Parietal lobe (tissue), 1 donor: ENCODE results near the gene CLIP2. TPM values are rescaled to one million over a fixed set of nuclear protein-coding genes. Genes with fewer than 3 reads are reported as not detected.

Experiments used
- total RNA-seq: library from RNA; depleted of rRNA; stranded (reverse); fragments of >200 nt; gene quantifications from one replicate; pipeline ENCODE4 v1.2.3, GENCODE V29; 2014

CLIP2 gene
- total RNA-seq: 178 TPM

DNA sequence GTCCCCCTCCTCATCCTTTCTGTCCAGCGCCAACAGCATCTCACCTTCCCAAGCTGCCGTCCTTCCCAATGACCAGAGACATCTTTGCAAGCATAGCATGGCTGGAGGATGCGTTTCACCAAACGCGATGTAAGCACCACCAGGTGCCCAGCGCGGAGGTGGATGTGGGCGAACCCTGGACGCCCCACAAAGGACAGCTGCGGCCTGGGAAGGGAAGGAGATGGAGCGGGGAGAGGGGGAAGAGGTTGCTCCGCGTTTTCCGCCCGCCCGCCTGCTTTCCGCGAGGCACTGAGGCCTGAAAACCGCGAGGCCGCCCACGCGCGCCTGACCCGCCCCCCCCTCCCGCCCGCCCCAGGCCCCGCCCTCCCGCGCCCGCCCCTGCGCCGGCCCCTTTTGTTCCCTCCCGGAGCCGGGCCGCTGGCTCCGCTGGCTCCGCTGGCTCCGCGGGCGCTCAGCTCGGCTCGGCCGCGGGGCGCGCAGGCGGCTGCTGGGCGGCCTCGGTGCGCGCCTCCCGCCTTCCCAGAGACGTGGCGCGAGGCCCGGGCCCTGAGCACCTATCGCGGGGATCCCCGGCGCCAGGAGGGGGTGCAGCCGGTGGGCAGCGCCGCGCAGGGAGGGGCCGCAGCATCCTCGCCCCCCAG, at the start of gene CLIP2:
TSS of gene CLIP2 (plus strand) at position 390 of the 641 bp plus-strand sequence. CDS start 28,140 bp downstream, outside the sequence.

DNA sequence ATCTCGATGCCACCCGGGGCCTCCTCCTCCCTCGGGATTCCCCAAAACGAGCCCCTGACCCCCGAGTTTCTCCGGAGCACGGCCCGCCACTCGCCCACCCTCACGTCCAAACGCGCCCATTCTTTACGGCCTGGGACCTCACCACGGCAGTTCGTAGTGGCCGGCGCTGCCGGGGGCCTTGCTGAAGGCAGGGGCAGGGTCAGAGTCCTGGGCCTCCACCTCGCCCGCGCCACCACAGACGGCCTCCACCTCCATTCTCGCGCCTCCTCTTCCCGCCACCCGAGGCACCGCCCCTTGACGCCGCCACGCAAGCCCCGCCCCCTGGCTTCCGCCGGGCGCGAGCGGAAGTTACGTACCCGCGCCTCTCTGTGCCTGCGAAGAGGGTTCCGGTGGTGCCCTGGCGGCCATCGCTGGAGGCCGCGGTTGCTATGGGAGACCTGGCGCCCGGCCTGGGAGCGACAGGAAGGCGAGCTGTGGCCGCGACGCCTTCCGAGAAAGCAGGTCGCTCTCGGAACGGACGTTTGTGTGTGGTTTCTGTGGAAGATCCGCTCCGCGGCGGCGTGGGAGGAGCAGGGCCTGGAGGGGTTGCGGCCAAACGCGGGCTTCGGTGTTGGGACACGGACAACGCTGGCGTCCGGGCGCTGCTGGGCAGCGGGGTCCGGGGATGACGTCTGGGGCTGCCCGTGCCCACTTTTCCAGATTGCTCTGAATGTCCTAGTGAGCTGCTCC, 34.9 kb upstream of the CLIP2 start, which contains the start of gene RFC2:
TSS of gene RFC2 (minus strand) at position 271 of the 729 bp plus-strand sequence. CDS start at position 255, 16 bp downstream.

DNA sequence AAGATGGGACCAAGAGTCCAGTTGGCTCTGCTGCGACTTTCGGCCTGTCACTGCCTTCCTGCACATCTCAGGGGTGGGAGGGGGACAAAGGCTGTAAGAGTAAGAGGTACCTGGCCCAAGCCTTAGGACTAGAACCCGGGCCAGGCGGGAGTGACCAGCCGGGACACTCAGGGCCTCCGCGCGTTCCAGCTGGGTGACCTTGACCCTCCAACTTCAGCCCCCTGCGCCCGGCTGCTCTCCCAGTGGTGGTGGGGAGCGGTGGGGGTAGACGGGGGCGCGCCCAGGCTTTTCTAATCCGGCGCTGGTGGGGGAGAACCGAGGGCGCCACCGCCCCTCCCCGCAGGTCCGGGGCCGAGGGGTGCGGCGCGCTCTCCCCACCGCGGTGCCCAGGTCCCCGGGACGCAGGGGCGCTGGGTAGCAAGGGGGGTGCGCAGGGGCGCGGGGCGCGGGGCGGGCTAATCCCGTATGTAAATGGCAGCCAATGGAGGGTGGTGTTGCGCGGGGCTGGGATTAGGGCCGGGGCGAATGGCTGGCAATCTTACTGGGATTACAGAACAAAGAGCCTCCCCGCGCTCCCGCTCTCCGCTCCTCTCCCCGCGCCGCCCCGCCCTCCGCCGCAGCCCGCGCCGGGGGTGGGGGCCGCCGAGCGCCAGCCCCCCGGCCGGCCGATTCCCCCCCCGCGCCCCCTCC, 164.3 kb downstream of the CLIP2 start, which contains the start of gene GTF2IRD1:
TSS of gene GTF2IRD1 (plus strand) at position 585 of the 690 bp plus-strand sequence. CDS start 54,175 bp downstream, outside the sequence.

Other genes starting within 250 kb of the CLIP2 start
- 21.9 TPM for gene LIMK1, start 205.6 kb upstream of the CLIP2 start, total RNA-seq
- 147 TPM for gene EIF4H, start 115.1 kb upstream of the CLIP2 start, total RNA-seq
- gene LAT2, start 79.4 kb upstream of the CLIP2 start, total RNA-seq: 1.3 TPM
- 25.4 TPM for gene RFC2, start 35.0 kb upstream of the CLIP2 start, total RNA-seq
- 27.5 TPM for gene GTF2IRD1, start 164.5 kb downstream of the CLIP2 start, total RNA-seq